Uterus (tissue), 2 donors: ENCODE measurements around the gene NUP93.

Source experiments
- CTCF ChIP-seq, 4 experiments: fragments of 200-600 bp in 2 of 4; fragments of 450-650 bp in 2 of 4; sonication (generic) in 2 of 4; IDR thresholded peaks; one replicate each; pipeline ENCODE4 v1.5.1; 2016 to 2019; ENCODE audit warnings: antibody characterized with exemption in 4 of 4, mild to moderate bottlenecking in 2 of 4, moderate library complexity in 1 of 4
- POLR2A ChIP-seq, 2 donors: fragments of 450-650 bp; IDR thresholded peaks; one replicate each; pipeline ENCODE4 v1.6.1; 2016; ENCODE audit warnings: antibody characterized with exemption in 2 of 2, mild to moderate bottlenecking in 1 of 2, moderate library complexity in 1 of 2

- no peak for TF ChIP-seq POLR2A (IDR thresholded peaks at IDR 0.05)
- TF ChIP-seq CTCF (IDR thresholded peaks at IDR 0.05): no peak
Observed at GRCh38 chr16:56861756-56862155, 131.8 kb downstream of the NUP93 start.
